H9 (cell line): ENCODE measurements around the gene BICDL2. TPM values are rescaled to one million over a fixed set of nuclear protein-coding genes. Genes with fewer than 3 reads are reported as not detected.
A peak's percentile ranks its signal among the peaks of the same experiment; 100 is the strongest.

Experiments
- DNase-seq: peaks from one replicate; pipeline ENCODE4 v3.0.0-alpha.2; 2017
- H2AFZ ChIP-seq: one replicate; pipeline ENCODE4 v1.6.1; 2013; ENCODE audit warnings: mild to moderate bottlenecking, low read length, control low read depth, moderate library complexity
- H2AK5ac ChIP-seq: 2 replicates; pipeline ENCODE4 v1.6.1; 2013; ENCODE audit warnings: low read length, control low read depth, mixed read lengths; ENCODE audit not compliant: insufficient read length
- H2BK120ac ChIP-seq: one replicate; pipeline ENCODE4 v1.6.1; 2013; ENCODE audit warnings: low read depth, mild to moderate bottlenecking, low read length, control low read depth, inconsistent platforms; ENCODE audit not compliant: poor library complexity, severe bottlenecking
- H2BK12ac ChIP-seq: 2 replicates; pipeline ENCODE4 v1.6.1; 2013; ENCODE audit warnings: low read length, control low read depth, mixed read lengths, low read depth; ENCODE audit not compliant: insufficient read length
- H2BK15ac ChIP-seq: 2 replicates; pipeline ENCODE4 v1.6.1; 2013; ENCODE audit warnings: low read depth, low read length, control low read depth
- H2BK20ac ChIP-seq: one replicate; pipeline ENCODE4 v1.6.1; 2013; ENCODE audit warnings: low read depth, mild to moderate bottlenecking, low read length, control low read depth, inconsistent platforms; ENCODE audit not compliant: poor library complexity, severe bottlenecking
- H2BK5ac ChIP-seq: 2 replicates; pipeline ENCODE4 v1.6.1; 2013; ENCODE audit warnings: low read length, control low read depth, mixed read lengths; ENCODE audit not compliant: insufficient read length
- H3K14ac ChIP-seq: 2 replicates; pipeline ENCODE4 v1.6.1; 2013; ENCODE audit warnings: low read length, control low read depth; ENCODE audit not compliant: insufficient read depth
- H3K18ac ChIP-seq: 2 replicates; pipeline ENCODE4 v1.6.1; 2013; ENCODE audit warnings: low read depth, mild to moderate bottlenecking, mixed read lengths, low read length, control low read depth; ENCODE audit not compliant: insufficient read length
- H3K23ac ChIP-seq: 2 replicates; pipeline ENCODE4 v1.6.1; 2013; ENCODE audit warnings: low read length, control low read depth, mixed read lengths, low read depth; ENCODE audit not compliant: insufficient read length
- H3K23me2 ChIP-seq: 2 replicates; pipeline ENCODE4 v1.6.1; 2013; ENCODE audit warnings: low read depth, mild to moderate bottlenecking, mixed read lengths, low read length, control low read depth; ENCODE audit not compliant: insufficient read length, poor library complexity, severe bottlenecking
- H3K27ac ChIP-seq: 2 replicates; pipeline ENCODE4 v1.5.1; 2013; ENCODE audit warnings: low read length, control low read depth, mixed read lengths, low read depth; ENCODE audit not compliant: insufficient read length
- H3K27me3 ChIP-seq: 2 replicates; pipeline ENCODE4 v1.6.1; 2013; ENCODE audit warnings: low read length, control low read depth, inconsistent platforms; ENCODE audit not compliant: insufficient read depth
- H3K4ac ChIP-seq: 2 replicates; pipeline ENCODE4 v1.6.1; 2013; ENCODE audit warnings: low read depth, mild to moderate bottlenecking, control low read depth, inconsistent platforms, low read length, moderate library complexity
- H3K4me1 ChIP-seq: 2 replicates; pipeline ENCODE4 v1.6.1; 2013; ENCODE audit warnings: low read length, control low read depth, inconsistent platforms; ENCODE audit not compliant: insufficient read depth
- H3K4me2 ChIP-seq: 2 replicates; pipeline ENCODE4 v1.6.1; 2013; ENCODE audit warnings: low read length, control low read depth, mixed read lengths; ENCODE audit not compliant: insufficient read length, insufficient read depth
- H3K56ac ChIP-seq: 2 replicates; pipeline ENCODE4 v1.6.1; 2013; ENCODE audit warnings: low read depth, mild to moderate bottlenecking, mixed read lengths, low read length, control low read depth; ENCODE audit not compliant: insufficient read length
- H3K79me1 ChIP-seq: 2 replicates; pipeline ENCODE4 v1.6.1; 2013; ENCODE audit warnings: low read depth, mild to moderate bottlenecking, moderate library complexity, low read length, control low read depth, inconsistent platforms; ENCODE audit not compliant: insufficient read depth, poor library complexity, severe bottlenecking
- H3K79me2 ChIP-seq: 2 replicates; pipeline ENCODE4 v1.6.1; 2013; ENCODE audit warnings: low read length, control low read depth, inconsistent platforms; ENCODE audit not compliant: insufficient read depth
- H3K9ac ChIP-seq: 2 replicates; pipeline ENCODE4 v1.6.1; 2013; ENCODE audit warnings: low read length, control low read depth, mixed read lengths; ENCODE audit not compliant: insufficient read length; ENCODE audit errors: extremely low read depth
- H3K9me3 ChIP-seq: one replicate; pipeline ENCODE4 v1.6.1; 2013; ENCODE audit warnings: low read depth, low read length, inconsistent platforms; ENCODE audit not compliant: control insufficient read depth
- H3T11ph ChIP-seq: one replicate; pipeline ENCODE4 v1.6.1; 2013; ENCODE audit warnings: mild to moderate bottlenecking, low read length, control low read depth, inconsistent platforms
- H4K20me1 ChIP-seq: one replicate; pipeline ENCODE4 v1.6.1; 2013; ENCODE audit not compliant: control insufficient read depth, insufficient read length, insufficient read depth
- H4K5ac ChIP-seq: 2 replicates; pipeline ENCODE4 v1.6.1; 2013; ENCODE audit warnings: low read depth, mild to moderate bottlenecking, mixed read lengths, low read length, control low read depth; ENCODE audit not compliant: insufficient read length
- H4K8ac ChIP-seq: replicated peaks from 2 replicates; pipeline ENCODE4 v1.6.1; 2013; ENCODE audit warnings: low read length, control low read depth, mixed read lengths, low read depth; ENCODE audit not compliant: insufficient read length
- H4K91ac ChIP-seq: 2 replicates; pipeline ENCODE4 v1.6.1; 2013; ENCODE audit warnings: low read depth, mild to moderate bottlenecking, moderate library complexity, mixed read lengths, low read length, control low read depth; ENCODE audit not compliant: insufficient read length
- H3K27ac Mint-ChIP-seq, 3 experiments: 2 replicates in 2 of 3; 3 replicates in 1 of 3; pipeline ENCODE4 v1.8.0; 2020 to 2021; ENCODE audit warnings: mixed read lengths in 3 of 3, mild to moderate bottlenecking in 1 of 3, moderate library complexity in 1 of 3
- H3K27me3 Mint-ChIP-seq: 2 replicates; pipeline ENCODE4 v1.8.0; 2021; ENCODE audit warnings: low read depth, mild to moderate bottlenecking, moderate library complexity, mixed read lengths
- H3K36me3 Mint-ChIP-seq, 3 experiments: 2 replicates in 2 of 3; 3 replicates in 1 of 3; pipeline ENCODE4 v1.8.0; 2020 to 2021; ENCODE audit warnings: low read depth in 3 of 3, mixed read lengths in 3 of 3; ENCODE audit not compliant: insufficient read depth in 1 of 3
- H3K4me1 Mint-ChIP-seq, 2 experiments: 2 replicates each; pipeline ENCODE4 v1.8.0; 2020; ENCODE audit warnings: mixed read lengths in 2 of 2
- H3K4me3 Mint-ChIP-seq, 2 experiments: 2 replicates in 1 of 2; 3 replicates in 1 of 2; pipeline ENCODE4 v1.8.0; 2020 to 2021; ENCODE audit warnings: mild to moderate bottlenecking in 2 of 2, mixed read lengths in 2 of 2, moderate library complexity in 1 of 2
- H3K9me3 Mint-ChIP-seq, 2 experiments: 2 replicates in 1 of 2; 3 replicates in 1 of 2; pipeline ENCODE4 v1.8.0; 2020; ENCODE audit warnings: mild to moderate bottlenecking in 2 of 2, mixed read lengths in 2 of 2, moderate library complexity in 1 of 2
- WGBS: extraction: QIAGEN DNeasy Blood & Tissue Kit; methylation state at CpG from one replicate; pipeline ENCODE4 v1.1.7; 2013; ENCODE audit warnings: missing lambda C conversion rate, low lambda C conversion rate, mixed read lengths; ENCODE audit not compliant: insufficient read length; ENCODE audit errors: extremely low coverage; 5-methylcytosine and 5-hydroxymethylcytosine counted together
- total RNA-seq: library from RNA; stranded (reverse); gene quantifications from 2 replicates; pipeline ENCODE4 v1.2.1, GENCODE V29; 2021
- TF ChIP-seq, protein P1 (sequence below): fragments of 200-600 bp; sonication (generic); conservative IDR thresholded peaks from 3 replicates; pipeline ENCODE4 v1.8.0; 2021; ENCODE audit warnings: antibody characterized with exemption, mild to moderate bottlenecking

BICDL2 gene
- total RNA-seq, 1 experiment from 2014 or later, result 13.5 TPM

DNA sequence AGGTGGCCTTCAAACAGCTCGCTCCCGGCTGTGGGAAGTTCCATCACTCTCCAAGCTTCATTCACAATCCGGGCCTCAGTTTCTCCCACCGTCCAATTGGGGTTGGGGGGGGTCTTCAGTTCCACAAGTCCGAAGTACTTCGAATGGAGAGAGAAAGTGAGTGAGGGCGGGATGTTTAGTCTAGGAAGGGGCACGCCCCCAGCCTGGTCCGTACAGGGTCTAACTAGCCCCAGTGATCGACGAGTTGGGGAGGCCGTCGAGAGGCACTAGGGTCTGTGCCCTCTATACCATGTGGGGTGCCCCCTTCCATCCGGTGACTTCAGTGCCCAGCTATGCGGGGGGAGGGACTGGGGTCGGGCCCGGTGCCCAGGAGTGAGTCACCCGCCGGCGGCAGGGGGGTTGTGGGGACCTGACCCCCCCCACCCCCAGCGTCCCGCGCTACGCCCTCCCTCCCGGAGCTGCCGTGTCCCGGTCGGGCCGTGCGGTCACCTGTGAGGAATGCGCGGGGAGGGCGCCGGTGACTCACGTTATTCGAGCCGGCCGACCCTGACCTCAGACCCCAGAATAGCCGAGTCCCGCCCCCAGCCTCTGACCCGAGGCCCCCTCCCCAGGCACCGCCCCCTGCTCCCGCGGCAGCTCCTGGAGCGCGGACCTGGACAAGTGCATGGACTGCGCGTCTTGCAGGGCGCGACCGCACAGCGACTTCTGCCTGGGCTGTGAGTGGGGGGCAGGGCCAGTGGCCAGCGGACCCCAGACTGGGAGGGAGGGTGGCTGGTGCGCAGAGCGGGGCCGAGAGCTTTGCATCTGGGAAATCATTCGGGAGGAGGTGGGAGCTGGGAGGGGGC lies 15.9 kb downstream of the BICDL2 start:
- Histone ChIP-seq H3K9ac (peak overlapping the region; percentile 76), H3K4me1 (peaks cover 2% of the 10 kb centered on the region; the same call in 1 of the 2 replicates), H3K18ac (peak overlapping the region; percentile 89), H3K14ac (peak overlapping the region; percentile 87), H3K23ac (no peak overlapping the region), H2BK20ac (no peak overlapping the region), H4K8ac (no peak overlapping the region), H2BK15ac (no peak overlapping the region), H3K27ac (peak overlapping the region; percentile 64), H3K23me2 (peaks cover 33% of the 10 kb centered on the region), H2BK120ac (no peak overlapping the region), H3K56ac (no peak overlapping the region), H3K79me2 (peaks cover 9% of the 10 kb centered on the region; the same call in 1 of the 2 replicates), H3K4ac (no peak overlapping the region; the same call in 1 of the 2 replicates), H4K5ac (no peak overlapping the region), H4K20me1 (no peaks in the 10 kb centered on the region), H3K27me3 (no peaks in the 10 kb centered on the region), H2AFZ (no peak overlapping the region), H3K79me1 (no peaks in the 10 kb centered on the region), H4K91ac (no peak overlapping the region), H2BK12ac (no peak overlapping the region), H2AK5ac (no peak overlapping the region), H2BK5ac (no peak overlapping the region), H3K9me3 (no peaks in the 10 kb centered on the region), H3T11ph (no peak overlapping the region), H3K4me2 (peak overlapping the region; percentile 51)
- H3K36me3 Mint-ChIP-seq, result peaks cover 13 to 37% (median 25%) of the 10 kb centered on the region in 3 experiments
- no CpG with 5 or more reads among the region's 57 CpGs for WGBS
- peak overlapping the region; percentile 93 to 96 for H3K4me3 Mint-ChIP-seq
- peak overlapping the region; percentile 98 to 100 (median 99) for H3K27ac Mint-ChIP-seq
- TF ChIP-seq, protein P1, sequence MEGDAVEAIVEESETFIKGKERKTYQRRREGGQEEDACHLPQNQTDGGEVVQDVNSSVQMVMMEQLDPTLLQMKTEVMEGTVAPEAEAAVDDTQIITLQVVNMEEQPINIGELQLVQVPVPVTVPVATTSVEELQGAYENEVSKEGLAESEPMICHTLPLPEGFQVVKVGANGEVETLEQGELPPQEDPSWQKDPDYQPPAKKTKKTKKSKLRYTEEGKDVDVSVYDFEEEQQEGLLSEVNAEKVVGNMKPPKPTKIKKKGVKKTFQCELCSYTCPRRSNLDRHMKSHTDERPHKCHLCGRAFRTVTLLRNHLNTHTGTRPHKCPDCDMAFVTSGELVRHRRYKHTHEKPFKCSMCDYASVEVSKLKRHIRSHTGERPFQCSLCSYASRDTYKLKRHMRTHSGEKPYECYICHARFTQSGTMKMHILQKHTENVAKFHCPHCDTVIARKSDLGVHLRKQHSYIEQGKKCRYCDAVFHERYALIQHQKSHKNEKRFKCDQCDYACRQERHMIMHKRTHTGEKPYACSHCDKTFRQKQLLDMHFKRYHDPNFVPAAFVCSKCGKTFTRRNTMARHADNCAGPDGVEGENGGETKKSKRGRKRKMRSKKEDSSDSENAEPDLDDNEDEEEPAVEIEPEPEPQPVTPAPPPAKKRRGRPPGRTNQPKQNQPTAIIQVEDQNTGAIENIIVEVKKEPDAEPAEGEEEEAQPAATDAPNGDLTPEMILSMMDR, result 0 out of 3 replicates have a peak, but pooled peaks have one; percentile 5
- H3K27me3 Mint-ChIP-seq, result peaks cover 7% of the 10 kb centered on the region; the same call in 1 of the 2 replicates
- H3K4me1 Mint-ChIP-seq, result peaks cover 29 to 58% of the 10 kb centered on the region in 2 experiments
- no peaks in the 10 kb centered on the region; a peak in 2 of 5 replicates for H3K9me3 Mint-ChIP-seq
- DNase-seq, result peak; percentile 96
